Activated CD4-positive, CD25-positive, alpha-beta regulatory T cell (primary cell): ENCODE data around the gene TUBGCP5.
"Not testable (repeated sequence)": the region's sequence is repeated elsewhere in the genome, so short reads cannot be mapped to it uniquely, and the experiment has no call there.

Experiments used
- DNase-seq, 4 experiments: peaks; one replicate each; lab custom pipeline; 2025; lab: John Stamatoyannopoulos, UW

TUBGCP5 gene

DNA sequence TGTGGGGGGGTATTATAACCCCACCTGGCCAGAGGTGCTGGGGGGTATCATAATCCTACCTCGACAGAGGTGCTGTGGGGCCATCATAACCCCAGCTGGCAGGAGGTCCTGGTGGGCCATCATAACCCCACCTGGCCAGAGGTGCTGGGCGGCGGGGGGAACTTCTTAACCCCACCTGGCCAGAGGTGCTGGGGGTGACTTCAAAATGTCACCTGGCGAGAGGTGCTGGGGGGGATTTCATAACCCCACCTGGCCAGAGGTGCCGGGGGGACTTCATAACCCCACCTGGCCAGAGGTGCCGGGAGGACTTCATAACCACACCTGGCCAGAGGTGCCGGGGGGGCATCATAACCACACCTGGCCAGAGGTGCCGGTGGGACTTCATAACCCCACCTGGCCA is 2.4 kb upstream of the TUBGCP5 start:
- not testable (repeated sequence) for DNase-seq

GRCh38 chr15:23039917-23040281 is 530 bp upstream of the TUBGCP5 start:
- DNase-seq, result no peak

GRCh38 chr15:23038726-23039142 is 635 bp downstream of the TUBGCP5 start:
- DNase-seq, result no peak

- DNase-seq, result peak in 3 of 4 experiments; percentile 13 to 21 (median 21)
Measured at GRCh38 chr15:23035964-23036566, 3.3 kb downstream of the TUBGCP5 start.

DNA sequence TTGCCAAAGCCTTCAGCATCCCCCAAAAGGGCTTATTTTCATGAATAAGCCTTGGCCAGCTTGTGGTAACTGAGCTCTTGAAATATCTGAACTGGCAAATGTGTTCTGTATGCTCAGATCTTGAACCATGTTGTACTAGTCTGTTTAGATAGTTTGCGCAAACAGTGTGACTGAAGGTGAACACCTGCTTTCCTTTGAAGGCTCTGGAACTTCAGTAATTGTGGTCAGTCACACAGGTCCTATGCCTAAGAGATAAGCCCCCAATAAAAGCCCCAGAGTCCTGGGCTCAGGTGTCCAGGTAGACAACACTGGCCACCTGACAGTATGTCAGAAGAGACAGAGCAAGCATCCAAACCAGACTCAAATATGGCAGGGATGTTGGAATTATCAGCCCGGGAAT is 5.4 kb downstream of the TUBGCP5 start:
- DNase-seq, result no peak

DNA sequence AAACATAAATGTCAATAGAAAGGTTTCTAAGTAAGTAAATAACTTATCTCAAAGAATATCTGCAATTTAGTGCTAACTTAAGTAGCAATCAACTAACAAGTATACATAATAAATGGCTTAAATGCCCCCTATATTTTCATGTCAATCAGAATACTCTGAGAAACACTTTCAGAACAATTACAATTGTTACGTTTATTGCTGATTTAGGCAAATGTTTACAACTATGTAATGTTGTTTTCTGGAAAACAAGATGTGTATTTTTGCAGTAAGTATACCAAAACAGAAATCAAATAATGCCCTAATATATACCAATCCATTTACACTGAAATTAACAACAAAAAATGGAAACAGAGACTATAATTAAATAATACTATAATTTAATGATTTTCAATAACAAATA is 13.2 kb downstream of the TUBGCP5 start:
- DNase-seq, result no peak

DNA sequence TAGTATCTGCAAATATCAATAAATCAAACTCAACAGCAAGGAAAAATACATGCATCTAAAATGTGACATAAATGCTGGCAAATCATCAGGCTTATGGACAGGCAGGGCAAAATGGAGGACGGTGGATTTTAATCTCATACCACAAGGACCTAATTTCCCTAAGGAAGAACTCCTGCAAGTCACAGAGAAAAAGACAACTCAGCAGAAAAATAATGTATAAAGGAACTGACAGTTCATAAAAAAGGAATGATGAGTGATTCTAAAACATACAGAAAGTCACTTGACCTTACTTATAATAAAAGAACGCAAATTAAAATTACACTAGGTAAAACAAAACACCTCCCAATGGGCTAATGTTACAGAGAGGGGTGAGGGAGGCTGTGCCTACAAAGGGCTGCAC is 17.2 kb downstream of the TUBGCP5 start:
- no peak for DNase-seq

DNA sequence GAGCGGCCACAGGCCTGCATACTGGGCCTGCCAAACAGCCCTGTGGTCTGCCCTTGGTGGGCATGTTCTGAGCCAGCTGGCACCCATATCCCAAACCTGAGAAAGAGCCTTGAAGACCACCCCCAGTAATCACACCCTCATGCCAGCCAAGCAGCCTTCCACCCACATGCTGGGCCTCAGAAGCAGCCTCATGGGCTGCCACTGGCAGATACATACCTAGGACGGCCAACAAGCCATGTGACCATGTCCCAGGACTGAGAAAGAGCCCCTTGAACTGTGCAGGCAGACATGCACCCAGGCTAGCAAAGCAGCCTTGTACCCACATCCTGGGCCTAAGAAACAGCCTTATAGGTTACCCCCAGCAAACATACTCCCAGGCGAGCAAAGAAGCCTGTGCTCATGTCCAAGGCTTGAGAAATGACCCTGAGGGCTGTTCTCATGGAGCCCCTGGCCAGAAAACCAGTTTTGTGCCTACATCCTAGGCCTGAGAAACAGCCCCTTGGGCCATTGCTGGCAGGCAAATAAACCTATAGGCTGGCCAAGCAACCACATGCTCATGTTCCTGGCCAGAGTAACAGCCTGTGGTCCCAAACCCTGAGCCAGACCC is 24.9 kb downstream of the TUBGCP5 start:
- DNase-seq, result no peak

DNA sequence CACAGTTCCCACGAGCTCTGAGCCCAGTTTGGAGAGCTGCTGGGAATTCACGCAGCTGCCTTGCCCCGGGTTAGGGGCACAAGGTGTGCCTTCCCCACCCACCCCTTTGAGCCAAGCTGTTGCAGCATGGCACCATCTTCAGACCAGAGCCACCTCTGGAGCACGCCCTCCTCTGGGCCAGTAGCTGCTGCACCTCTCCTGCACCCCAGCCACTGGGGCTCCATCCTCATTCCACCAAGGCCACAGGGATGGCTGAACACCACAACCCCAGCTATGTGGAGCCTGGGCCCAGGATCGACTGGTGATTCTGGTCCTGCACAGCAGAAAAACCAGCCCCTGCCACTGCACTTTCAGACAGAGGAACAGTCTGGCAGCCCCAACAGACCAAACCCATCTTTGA is 25.7 kb downstream of the TUBGCP5 start:
- no peak for DNase-seq

- DNase-seq, result not testable (repeated sequence)
Measured at GRCh38 chr15:23012616-23013015, 26.8 kb downstream of the TUBGCP5 start.

GRCh38 chr15:23003736-23004135 is 35.6 kb downstream of the TUBGCP5 start:
- DNase-seq, result no peak

GRCh38 chr15:23002920-23003319 is 36.4 kb downstream of the TUBGCP5 start:
- DNase-seq, result no peak

DNA sequence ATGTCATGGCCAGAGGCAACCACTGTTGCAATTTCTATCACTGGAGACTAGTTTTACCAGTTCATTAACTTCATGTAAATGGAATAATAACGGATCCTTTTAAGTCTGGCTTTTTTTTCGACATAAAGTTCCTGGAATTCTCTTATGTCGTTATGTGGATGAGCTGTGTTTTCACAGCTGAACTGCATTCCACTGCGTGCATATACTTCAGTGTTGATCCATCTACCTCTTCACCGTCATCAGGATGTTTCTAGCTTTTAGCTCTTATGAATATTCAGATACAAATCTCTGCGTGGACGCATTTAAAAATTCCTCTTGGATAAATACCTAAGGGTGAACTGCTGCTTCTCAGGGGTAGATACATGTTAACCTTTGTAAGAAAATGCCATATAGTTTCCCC is 43.6 kb downstream of the TUBGCP5 start:
- DNase-seq, result no peak

GRCh38 chr15:22992024-22992326 is 47.4 kb downstream of the TUBGCP5 start:
- DNase-seq, result no peak

GRCh38 chr15:22989576-22990477 is 49.5 kb downstream of the TUBGCP5 start:
- no peak for DNase-seq

- no peak for DNase-seq
Measured at GRCh38 chr15:22988811-22989210, 50.6 kb downstream of the TUBGCP5 start.

- not testable (repeated sequence) for DNase-seq
Measured at GRCh38 chr15:22981931-22982330, 57.4 kb downstream of the TUBGCP5 start.

DNA sequence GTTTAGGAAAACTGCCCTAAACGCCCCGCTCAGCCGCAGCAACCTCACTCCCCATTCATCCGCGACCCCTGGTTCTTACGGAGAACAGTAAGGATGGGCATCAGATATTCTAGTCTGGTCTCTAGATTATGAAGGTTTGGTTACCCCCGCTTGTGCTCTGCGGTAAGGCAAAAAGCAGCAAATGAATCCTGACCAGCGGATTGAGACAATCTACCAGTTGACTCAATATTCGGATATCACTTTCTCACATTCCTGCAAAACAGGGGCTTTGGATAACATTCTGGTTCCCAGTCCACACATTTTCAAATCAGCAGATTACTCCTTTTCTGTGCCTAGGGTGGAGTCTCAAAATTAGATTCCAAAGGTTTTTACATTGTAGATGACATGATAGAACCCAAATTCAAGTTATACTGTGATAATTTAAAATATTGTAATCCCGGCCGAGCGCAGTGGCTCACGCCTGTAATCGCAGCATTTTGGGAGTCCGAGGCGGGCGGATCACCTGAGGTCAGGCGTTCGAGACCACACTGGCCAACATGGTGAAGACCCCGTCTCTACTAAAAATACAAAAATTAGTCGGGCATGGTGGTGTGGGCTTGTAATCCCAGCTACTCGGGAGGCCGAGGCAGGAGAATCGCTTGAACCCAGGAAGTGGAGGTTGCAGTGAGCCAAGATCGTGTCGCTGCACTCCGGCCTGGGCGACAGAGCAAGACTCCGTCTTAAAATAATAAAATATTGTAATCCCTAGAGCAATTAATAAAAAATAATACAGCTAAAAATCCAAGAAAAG is 58.1 kb downstream of the TUBGCP5 start:
- no peak for DNase-seq

DNA sequence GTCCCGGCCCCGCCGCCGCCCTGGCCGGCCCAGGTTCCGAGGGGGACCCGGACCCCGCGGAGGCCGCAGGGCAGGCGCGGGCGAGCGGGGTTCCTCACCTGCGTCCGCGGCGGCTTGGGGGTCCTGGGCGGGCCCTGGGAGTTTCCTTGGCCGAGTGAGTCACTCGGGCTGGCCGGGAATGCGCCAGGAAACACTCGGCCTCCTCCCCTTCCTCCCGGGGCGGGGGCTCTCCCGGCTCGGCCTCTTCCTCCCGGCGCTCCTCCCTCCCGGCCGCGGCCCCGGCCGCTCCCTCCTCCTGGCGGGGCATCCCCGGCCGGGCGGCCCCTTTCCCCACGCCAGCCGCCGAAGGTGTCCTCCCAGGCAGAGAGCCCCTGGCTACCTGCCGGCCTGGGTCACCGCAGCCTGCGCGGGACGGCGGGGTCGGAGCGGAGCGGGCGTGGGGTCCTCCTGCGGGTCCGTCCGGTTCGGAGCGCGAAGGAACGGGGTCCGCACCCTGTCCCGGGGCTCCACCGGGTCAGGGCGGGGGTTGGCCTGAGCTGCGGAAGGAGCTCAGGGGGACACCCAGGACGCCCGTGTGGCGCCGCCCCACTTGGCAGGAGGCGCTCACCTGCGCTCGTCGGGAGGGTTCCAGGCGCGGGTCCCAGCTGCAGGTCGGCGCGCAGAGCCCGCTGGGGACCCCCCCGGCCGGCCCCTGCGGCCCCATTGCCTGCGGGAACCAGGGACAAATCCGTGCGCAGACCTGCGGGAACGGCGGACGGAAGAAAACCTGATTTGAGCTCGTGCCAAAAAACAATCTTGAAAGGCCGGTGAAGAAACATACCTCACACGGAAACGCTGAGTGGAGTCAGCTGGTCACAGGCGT is 58.9 kb downstream of the TUBGCP5 start, which contains the start of gene CYFIP1:
CYFIP1 (minus strand) TSS at position 180 of the 862 bp plus-strand sequence. CDS start 33,083 bp downstream, outside the sequence.
- no peak for DNase-seq

GRCh38 chr15:22979238-22980188 is 59.9 kb downstream of the TUBGCP5 start:
- DNase-seq, result no peak
